ENCODE data around the gene LCE3E.
"Not testable (repeated sequence)": the region's sequence is repeated elsewhere in the genome, so short reads cannot be mapped to it uniquely, and the experiment has no call there.

Gene LCE3E, protein sequence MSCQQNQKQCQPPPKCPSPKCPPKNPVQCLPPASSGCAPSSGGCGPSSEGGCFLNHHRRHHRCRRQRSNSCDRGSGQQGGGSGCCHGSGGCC

GRCh38 chr1:152566681-152567080 lies at the start of gene LCE3E:
Gene LCE3E, minus strand, starts transcription at chr1:152566780. Its CDS starts 572 bp downstream, at chr1:152566208.
- no peak for DNase-seq

DNA sequence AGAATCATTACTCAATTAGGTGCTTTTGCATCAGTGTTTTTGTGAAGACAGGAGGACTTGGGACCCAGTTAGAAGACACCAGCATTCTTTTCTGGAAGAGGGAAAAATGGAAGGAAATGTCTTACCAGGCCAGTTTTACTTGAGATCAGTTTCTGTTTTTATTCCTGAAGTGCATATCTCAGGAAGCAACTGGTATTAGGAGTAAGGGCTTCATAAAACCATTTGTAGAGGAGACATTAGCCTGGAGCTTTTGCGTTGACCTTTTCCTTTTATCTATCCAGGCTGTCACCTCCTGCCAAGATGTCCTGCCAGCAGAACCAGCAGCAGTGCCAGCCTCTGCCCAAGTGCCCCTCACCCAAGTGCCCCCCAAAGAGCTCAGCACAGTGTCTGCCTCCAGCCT lies 46.9 kb upstream of the LCE3E start, which contains the start of gene LCE3B:
Gene LCE3B, plus strand, starts transcription at position 301 of the 400 bp plus-strand sequence. Its CDS starts 0 bp downstream, at position 301.
- DNase-seq: no peak

- DNase-seq: no peak
Measured at GRCh38 chr1:152599934-152600333, 33.4 kb upstream of the LCE3E start, which contains the start of gene LCE3C. Gene LCE3C, plus strand, starts transcription at chr1:152600234. Its CDS starts 498 bp downstream, at chr1:152600732.

GRCh38 chr1:152596986-152597385 lies 30.4 kb upstream of the LCE3E start:
- DNase-seq: no peak

- DNase-seq: no peak
Measured at GRCh38 chr1:152585586-152585985, 19.0 kb upstream of the LCE3E start.

DNA sequence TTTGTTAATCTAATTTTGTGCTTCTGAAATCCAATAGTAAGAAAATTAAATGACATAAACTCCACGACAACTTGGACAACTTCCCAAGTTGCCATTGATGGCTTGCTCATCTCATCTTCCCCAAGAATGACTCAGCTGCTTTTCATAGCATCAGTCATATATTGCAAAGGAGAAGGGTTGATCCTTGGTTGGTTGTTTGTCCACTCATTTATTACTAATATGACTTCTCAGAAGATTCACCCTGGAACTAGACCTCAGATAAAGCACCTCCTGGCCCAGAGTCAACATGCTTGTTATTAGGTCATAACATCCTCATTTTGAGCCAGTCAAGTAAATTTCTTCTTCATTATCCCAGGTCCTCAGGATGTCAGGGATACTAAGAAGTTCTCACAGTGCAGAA lies 16.1 kb upstream of the LCE3E start:
- no peak for DNase-seq

- no peak for DNase-seq
Measured at GRCh38 chr1:152580433-152580832, 13.9 kb upstream of the LCE3E start, which contains the start of gene LCE3D. Gene LCE3D, minus strand, starts transcription at chr1:152580516. Its CDS starts 580 bp downstream, at chr1:152579936.

DNA sequence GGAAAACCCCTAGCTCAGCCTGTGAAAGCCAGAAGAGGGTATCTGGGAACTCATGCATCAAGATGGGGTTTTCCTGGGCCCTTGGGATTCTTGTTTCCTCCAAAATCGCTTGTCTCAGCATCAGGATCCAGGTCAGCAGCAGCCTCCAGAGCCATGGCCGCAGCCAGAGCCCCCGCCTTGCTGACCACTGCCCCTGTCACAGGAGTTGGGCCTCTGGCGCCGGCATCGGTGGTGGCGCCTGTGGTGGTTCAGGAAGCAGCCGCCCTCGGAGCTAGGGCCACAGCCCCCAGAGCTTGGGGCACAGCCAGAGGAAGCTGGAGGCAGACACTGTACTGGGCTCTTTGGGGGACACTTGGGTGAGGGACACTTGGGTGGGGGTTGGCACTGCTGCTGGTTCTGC lies 12.9 kb upstream of the LCE3E start:
- not testable (repeated sequence) for DNase-seq

GRCh38 chr1:152577168-152577567 lies 10.6 kb upstream of the LCE3E start:
- no peak for DNase-seq

- DNase-seq: no peak
Measured at GRCh38 chr1:152565535-152566215, 905 bp downstream of the LCE3E start.

DNA sequence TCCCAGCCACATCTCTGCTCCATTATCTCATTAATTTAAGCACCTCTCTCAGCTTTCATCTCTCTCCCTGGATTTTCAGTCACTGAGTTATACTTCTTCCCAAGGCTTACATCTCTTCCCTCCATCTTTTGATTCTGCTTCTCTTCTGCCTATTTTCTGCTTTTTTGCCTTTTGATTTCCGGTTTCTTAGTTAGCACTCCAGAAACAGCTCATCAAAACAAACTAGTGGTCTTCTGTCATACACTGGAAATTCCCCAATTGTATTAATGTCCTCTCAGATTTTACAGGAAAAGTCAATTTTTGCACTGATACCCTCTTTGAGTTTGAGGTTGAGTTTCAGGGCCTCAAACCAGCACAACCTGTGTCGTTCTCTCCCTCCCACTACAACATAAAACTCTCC lies 1.5 kb downstream of the LCE3E start:
- no peak for DNase-seq

GRCh38 chr1:152548358-152548757 lies 18.2 kb downstream of the LCE3E start:
- DNase-seq: not testable (repeated sequence)

DNA sequence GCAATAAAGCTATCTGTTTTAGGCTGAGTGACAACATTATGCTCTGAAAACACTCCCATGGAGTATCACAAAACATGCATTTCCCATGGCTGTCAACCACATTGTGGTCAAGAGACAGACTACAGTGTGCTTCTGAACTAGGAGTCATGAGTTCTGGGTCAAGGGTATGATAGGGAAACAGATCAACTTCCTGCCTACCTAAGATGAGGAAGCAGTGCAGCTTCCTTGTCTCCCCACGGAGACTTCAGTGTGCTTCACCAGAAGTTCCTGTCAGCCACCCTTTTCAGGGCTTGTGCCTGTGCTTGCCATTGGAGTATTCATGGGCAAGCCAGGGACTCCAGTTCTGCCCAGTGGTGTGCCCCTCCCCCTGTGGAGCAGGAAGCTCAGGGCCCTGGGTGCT lies 19.9 kb downstream of the LCE3E start:
- DNase-seq: no peak

DNA sequence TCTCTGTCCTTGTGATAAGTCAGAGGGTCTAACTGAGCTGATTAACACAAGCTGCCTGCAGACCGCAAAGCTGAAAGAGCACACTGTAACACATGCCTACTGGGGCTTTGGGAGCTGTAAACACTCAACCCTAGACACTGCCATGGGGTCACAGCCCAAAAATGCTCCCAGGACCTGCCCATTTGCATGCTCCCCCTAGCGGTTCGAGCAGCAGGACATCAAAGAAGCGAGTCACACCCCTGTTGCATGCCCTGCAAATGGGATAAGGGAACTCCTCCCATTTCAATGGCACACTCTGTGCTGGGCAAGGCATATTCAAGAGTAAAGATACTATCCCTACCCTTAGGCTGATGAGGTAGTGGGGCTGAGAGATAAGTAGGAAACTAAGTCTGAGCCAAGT lies 22.8 kb downstream of the LCE3E start:
- DNase-seq: no peak

GRCh38 chr1:152539901-152540300 lies 26.7 kb downstream of the LCE3E start:
- DNase-seq: no peak

- DNase-seq: no peak
Measured at GRCh38 chr1:152537496-152537895, 29.1 kb downstream of the LCE3E start.

DNA sequence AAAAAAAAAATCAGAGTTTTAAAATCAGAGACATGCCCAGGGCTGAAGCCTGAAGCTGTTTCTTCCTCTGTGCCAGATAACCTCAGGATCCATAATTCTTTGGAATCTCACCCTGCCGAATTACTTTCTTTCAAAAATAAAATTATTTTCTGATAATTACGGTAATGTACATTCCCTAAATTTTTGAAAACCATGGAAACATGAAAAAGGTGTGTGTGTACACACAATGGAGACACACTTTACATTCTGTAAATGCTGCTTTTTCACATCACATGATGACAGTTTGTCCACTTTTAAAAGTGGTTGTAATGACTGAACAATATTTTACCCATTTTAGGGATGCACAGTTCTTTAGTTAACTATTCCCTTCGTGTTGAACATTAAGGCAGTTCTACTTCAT lies 30.8 kb downstream of the LCE3E start:
- DNase-seq: no peak

GRCh38 chr1:152533327-152533938 lies 33.1 kb downstream of the LCE3E start:
- no peak for DNase-seq

DNA sequence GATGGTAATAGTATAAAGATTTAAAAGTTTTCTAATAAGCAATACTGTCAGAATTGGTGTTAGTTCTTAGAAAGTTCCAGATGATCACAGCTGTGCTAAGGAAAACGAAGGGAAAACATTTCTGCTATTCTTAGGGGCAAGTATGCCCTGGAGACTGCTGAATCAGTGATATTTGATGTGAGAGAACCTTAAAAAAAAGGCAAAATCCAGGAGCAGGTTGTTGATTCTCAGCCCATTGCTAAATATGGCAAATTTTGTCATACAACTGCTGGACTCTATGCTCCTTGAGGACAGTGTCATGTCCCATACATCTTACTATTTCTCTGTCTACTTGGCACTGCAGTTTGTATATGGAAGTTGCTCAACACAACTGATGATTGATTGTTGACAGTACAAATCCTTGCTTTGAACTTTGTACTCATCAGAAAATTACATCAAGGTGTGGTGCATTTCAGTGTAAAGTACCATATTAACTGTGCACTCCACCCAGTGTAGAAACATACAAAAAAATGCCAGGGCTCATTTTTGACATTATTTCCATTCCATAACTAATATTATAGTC lies 41.4 kb downstream of the LCE3E start:
- no peak for DNase-seq

GRCh38 chr1:152520561-152521090 lies 46.0 kb downstream of the LCE3E start:
- no peak for DNase-seq

DNA sequence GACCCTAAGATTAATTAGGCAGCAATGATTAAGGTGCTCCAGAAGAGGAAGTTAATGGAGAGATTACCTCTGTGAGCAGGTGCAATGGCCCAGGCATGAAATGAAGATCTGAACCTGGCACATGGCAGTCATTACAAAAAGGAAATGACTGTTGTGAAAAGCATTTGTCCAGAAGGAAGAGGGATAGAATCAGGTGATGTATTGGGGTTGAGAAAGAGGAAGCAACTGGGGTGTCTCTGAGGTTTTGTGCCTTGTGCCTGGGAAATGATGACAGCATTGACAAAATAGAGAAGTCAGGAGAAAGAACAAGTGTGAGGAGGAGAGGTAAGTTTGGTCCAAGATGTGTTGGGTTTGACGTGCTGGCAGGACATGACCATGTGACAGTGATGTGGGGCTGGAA lies 46.7 kb downstream of the LCE3E start:
- DNase-seq: no peak

- DNase-seq: no peak
Measured at GRCh38 chr1:152517237-152517811, 49.3 kb downstream of the LCE3E start.
